Trophoblast cell (in vitro differentiated cells and primary cell): ENCODE results near the gene PDE4D.

Experiments
- DNase-seq, 2 donors: peaks; one replicate each; pipeline ENCODE4 v3.0.0-alpha.2; 2016
- H2AFZ ChIP-seq: 2 replicates; pipeline ENCODE4 v1.6.1; 2013; ENCODE audit warnings: low read length, moderate library complexity, mild to moderate bottlenecking; ENCODE audit not compliant: insufficient read depth, poor library complexity
- H2AK5ac ChIP-seq: 2 replicates; pipeline ENCODE4 v1.6.1; 2013; ENCODE audit warnings: mild to moderate bottlenecking, low read length
- H2BK120ac ChIP-seq: 2 replicates; pipeline ENCODE4 v1.6.1; 2013; ENCODE audit warnings: low read length, mild to moderate bottlenecking, moderate library complexity; ENCODE audit not compliant: insufficient read depth, poor library complexity
- H2BK12ac ChIP-seq: 2 replicates; pipeline ENCODE4 v1.6.1; 2013; ENCODE audit warnings: mild to moderate bottlenecking, low read length, moderate library complexity
- H2BK5ac ChIP-seq: 2 replicates; pipeline ENCODE4 v1.6.1; 2013; ENCODE audit warnings: low read length, low read depth, moderate library complexity, mild to moderate bottlenecking; ENCODE audit not compliant: poor library complexity
- H3K14ac ChIP-seq: 2 replicates; pipeline ENCODE4 v1.6.1; 2013; ENCODE audit warnings: mild to moderate bottlenecking, low read length
- H3K18ac ChIP-seq: 2 replicates; pipeline ENCODE4 v1.6.1; 2013; ENCODE audit warnings: mild to moderate bottlenecking, low read length
- H3K23ac ChIP-seq: 2 replicates; pipeline ENCODE4 v1.6.1; 2013; ENCODE audit warnings: low read length
- H3K27ac ChIP-seq: 2 replicates; pipeline ENCODE4 v1.5.1; 2013; ENCODE audit warnings: low read depth, mild to moderate bottlenecking, inconsistent platforms, low read length, moderate library complexity
- H3K27me3 ChIP-seq: 2 replicates; pipeline ENCODE4 v1.6.1; 2013; ENCODE audit warnings: inconsistent platforms, mild to moderate bottlenecking, low read length, moderate library complexity; ENCODE audit not compliant: insufficient read depth
- H3K36me3 ChIP-seq, 2 experiments: 1 replicate in 1 of 2; 2 replicates in 1 of 2; pipeline ENCODE4 v1.6.1; 2013; ENCODE audit warnings: low read length in 2 of 2, mild to moderate bottlenecking in 2 of 2, moderate library complexity in 1 of 2; ENCODE audit not compliant: insufficient read depth in 2 of 2, control insufficient read depth in 1 of 2
- H3K4ac ChIP-seq: 2 replicates; pipeline ENCODE4 v1.6.1; 2013; ENCODE audit warnings: low read depth, mild to moderate bottlenecking, low read length, moderate library complexity
- H3K4me1 ChIP-seq, 2 experiments: 1 replicate in 1 of 2; 2 replicates in 1 of 2; pipeline ENCODE4 v1.6.1; 2013; ENCODE audit warnings: low read length in 2 of 2, mild to moderate bottlenecking in 2 of 2, moderate library complexity in 1 of 2; ENCODE audit not compliant: insufficient read depth in 2 of 2, control insufficient read depth in 1 of 2
- H3K4me2 ChIP-seq: 2 replicates; pipeline ENCODE4 v1.6.1; 2013; ENCODE audit warnings: inconsistent platforms, mild to moderate bottlenecking, low read length, moderate library complexity
- H3K4me3 ChIP-seq: 2 replicates; pipeline ENCODE4 v1.5.1; 2013; ENCODE audit warnings: mild to moderate bottlenecking, low read depth, low read length, inconsistent platforms
- H3K79me1 ChIP-seq: one replicate; pipeline ENCODE4 v1.6.1; 2013; ENCODE audit warnings: low read length
- H3K79me2 ChIP-seq: 2 replicates; pipeline ENCODE4 v1.6.1; 2013; ENCODE audit warnings: low read length, mild to moderate bottlenecking; ENCODE audit not compliant: control insufficient read depth, insufficient read depth, poor library complexity
- H3K9ac ChIP-seq: 2 replicates; pipeline ENCODE4 v1.6.1; 2013; ENCODE audit warnings: mild to moderate bottlenecking, low read length
- H3K9me3 ChIP-seq: 2 replicates; pipeline ENCODE4 v1.6.1; 2013; ENCODE audit warnings: low read depth, mild to moderate bottlenecking, control low read depth, inconsistent platforms, low read length; ENCODE audit not compliant: insufficient read depth
- H4K12ac ChIP-seq: 2 replicates; pipeline ENCODE4 v1.6.1; 2013; ENCODE audit warnings: low read depth, mild to moderate bottlenecking, low read length, moderate library complexity
- H4K8ac ChIP-seq: 2 replicates; pipeline ENCODE4 v1.6.1; 2013; ENCODE audit warnings: low read depth, mild to moderate bottlenecking, low read length, moderate library complexity
- H4K91ac ChIP-seq: one replicate; pipeline ENCODE4 v1.6.1; 2013; ENCODE audit warnings: low read depth, mild to moderate bottlenecking, low read length, moderate library complexity
- WGBS: extraction: QIAGEN DNeasy Blood & Tissue Kit; methylation state at CpG from one replicate; pipeline ENCODE4 v1.1.7; 2013; ENCODE audit warnings: missing lambda C conversion rate; ENCODE audit not compliant: insufficient read length, insufficient coverage; ENCODE audit errors: extremely low coverage; 5-methylcytosine and 5-hydroxymethylcytosine counted together

Gene PDE4D

DNA sequence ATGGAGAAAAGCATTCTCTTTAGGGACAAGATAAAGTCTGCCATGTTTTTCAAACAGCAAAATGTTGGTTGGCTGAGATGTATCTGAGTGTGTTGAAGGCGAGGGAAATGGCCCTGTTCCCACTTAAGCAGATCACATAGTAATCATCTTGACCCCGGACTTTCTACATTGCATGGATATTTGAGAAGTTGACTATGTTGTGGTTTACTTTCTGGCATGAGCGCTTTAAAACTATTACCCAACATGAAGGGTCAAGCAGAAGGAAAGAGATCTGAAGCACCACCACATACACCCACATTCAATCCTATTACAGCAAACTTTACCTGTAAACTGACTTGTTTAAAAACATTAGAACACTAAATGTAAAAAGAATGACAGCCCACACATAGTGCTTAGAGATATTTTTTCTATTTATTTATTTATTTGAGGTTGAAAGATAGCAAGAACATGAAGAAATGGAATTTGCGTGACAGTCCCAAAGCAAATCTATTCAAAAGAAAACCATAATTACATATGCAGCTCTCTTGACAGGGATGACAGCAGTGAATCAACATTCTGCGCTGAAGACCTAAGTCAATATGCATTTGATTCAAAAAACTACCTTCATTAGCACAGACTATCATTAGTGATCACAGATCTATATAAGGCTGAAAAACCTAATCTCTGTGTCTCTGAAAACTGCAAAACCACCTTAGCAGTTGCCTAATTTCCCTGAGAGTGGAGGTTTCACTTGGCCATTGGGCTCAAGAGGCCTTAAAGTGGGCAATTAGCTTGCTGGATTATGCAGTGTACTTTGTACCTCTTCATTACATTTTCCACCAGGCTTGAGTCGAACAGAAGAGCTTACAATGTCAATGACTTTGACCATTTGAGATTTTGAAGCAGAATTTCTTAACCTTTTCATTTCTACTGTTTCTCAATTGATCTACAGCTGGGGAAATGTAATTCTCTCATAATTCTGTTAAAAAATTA is 195.0 kb downstream of the PDE4D start:
- no peak overlapping the region for H2AFZ ChIP-seq
- H4K8ac ChIP-seq: no peak overlapping the region
- no peak overlapping the region for H3K23ac ChIP-seq
- H3K36me3 ChIP-seq: no peaks in the 10 kb centered on the region
- H3K4me1 ChIP-seq: no peaks in the 10 kb centered on the region
- H3K14ac ChIP-seq: no peak overlapping the region
- DNase-seq: no peak
- H3K9ac ChIP-seq: no peak overlapping the region
- H3K79me1 ChIP-seq: no peaks in the 10 kb centered on the region
- H3K4me3 ChIP-seq: no peak overlapping the region
- H4K91ac ChIP-seq: no peak overlapping the region
- no peak overlapping the region for H2BK5ac ChIP-seq
- H3K9me3 ChIP-seq: no peaks in the 10 kb centered on the region
- H3K4me2 ChIP-seq: no peak overlapping the region
- WGBS: no CpG with 5 or more reads among the region's 6 CpGs
- H3K79me2 ChIP-seq: no peaks in the 10 kb centered on the region
- H2BK120ac ChIP-seq: no peak overlapping the region
- H3K4ac ChIP-seq: no peak overlapping the region
- no peaks in the 10 kb centered on the region for H3K27me3 ChIP-seq
- no peak overlapping the region for H3K18ac ChIP-seq
- H2AK5ac ChIP-seq: no peak overlapping the region
- H2BK12ac ChIP-seq: no peak overlapping the region
- H4K12ac ChIP-seq: no peak overlapping the region
- no peak overlapping the region for H3K27ac ChIP-seq

DNA sequence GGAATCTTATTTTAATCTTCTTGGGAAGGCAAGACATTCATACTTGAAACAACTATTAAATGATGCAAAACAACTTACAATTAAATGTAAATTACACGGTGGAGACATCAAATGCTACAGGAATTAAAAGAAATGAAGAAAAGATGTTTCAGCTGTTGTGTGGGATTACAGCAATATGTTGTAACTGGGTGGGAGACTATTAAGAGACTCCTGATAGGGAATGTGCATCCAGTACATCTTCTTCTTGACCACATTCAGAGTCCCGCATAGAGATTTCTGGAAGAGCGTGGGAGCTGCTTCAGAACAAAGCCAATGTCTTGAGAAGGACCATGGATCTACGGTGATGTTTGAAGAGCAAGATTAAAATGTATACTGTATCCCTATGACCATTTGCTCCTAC is 199.1 kb downstream of the PDE4D start:
- H3K27me3 ChIP-seq: no peaks in the 10 kb centered on the region
- H3K9ac ChIP-seq: no peak overlapping the region
- no peaks in the 10 kb centered on the region for H3K79me1 ChIP-seq
- H3K27ac ChIP-seq: no peak overlapping the region
- no peak overlapping the region for H4K91ac ChIP-seq
- H3K4ac ChIP-seq: no peak overlapping the region
- no peak for DNase-seq
- H4K12ac ChIP-seq: no peak overlapping the region
- no peaks in the 10 kb centered on the region for H3K79me2 ChIP-seq
- H2AFZ ChIP-seq: no peak overlapping the region
- H2BK12ac ChIP-seq: no peak overlapping the region
- H4K8ac ChIP-seq: no peak overlapping the region
- no peaks in the 10 kb centered on the region for H3K9me3 ChIP-seq
- H3K36me3 ChIP-seq: no peaks in the 10 kb centered on the region
- H3K14ac ChIP-seq: no peak overlapping the region
- WGBS: no CpG with 5 or more reads among the region's 4 CpGs
- H2AK5ac ChIP-seq: no peak overlapping the region
- H2BK5ac ChIP-seq: no peak overlapping the region
- no peak overlapping the region for H3K18ac ChIP-seq
- H3K4me3 ChIP-seq: no peak overlapping the region
- H3K23ac ChIP-seq: no peak overlapping the region
- no peaks in the 10 kb centered on the region for H3K4me1 ChIP-seq
- no peak overlapping the region for H3K4me2 ChIP-seq
- H2BK120ac ChIP-seq: no peak overlapping the region

DNA sequence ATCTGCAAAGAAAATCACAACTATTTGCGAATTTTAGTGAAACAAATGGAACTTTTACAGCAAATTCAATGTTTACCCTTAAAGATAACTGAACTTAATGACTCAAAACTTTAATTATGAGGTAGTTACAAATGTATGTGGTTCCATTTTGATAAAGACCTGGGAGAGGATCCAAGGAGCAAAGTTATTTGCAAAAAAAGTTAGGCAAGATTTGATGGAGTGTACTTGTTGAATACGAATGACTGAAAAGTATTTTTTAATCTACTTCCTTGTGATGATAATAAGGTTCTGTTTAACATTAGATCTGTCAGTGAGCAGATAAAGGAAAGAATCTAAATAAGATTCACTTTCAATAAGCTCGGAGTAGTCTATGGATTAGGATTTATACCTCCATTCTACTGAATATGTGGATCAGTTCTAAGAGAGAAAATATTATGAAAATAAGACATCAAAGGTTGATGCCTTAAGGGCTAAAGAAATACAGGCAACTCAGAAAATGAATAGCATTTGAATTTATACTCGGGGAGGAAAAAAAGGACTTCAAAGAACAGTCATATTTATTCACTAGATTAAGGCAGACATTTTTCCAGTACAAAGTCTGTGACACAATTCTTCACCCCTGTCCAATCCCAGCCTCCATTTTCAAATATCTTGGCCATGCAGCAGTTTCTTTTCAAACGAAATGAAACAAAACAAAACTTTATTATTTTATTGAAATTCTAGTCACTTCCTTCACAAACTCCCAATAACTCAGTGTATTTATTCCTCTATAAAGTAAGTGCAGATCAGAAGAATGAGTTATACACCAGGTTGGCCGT is 199.8 kb downstream of the PDE4D start:
- no peak overlapping the region for H4K8ac ChIP-seq
- no peak overlapping the region for H2BK120ac ChIP-seq
- H3K79me1 ChIP-seq: no peaks in the 10 kb centered on the region
- H2BK5ac ChIP-seq: no peak overlapping the region
- no peak overlapping the region for H3K4ac ChIP-seq
- H2BK12ac ChIP-seq: no peak overlapping the region
- no peaks in the 10 kb centered on the region for H3K9me3 ChIP-seq
- DNase-seq: no peak
- WGBS: no CpG with 5 or more reads among the region's 6 CpGs
- no peak overlapping the region for H3K4me3 ChIP-seq
- no peak overlapping the region for H3K18ac ChIP-seq
- no peak overlapping the region for H3K14ac ChIP-seq
- H3K23ac ChIP-seq: no peak overlapping the region
- no peaks in the 10 kb centered on the region for H3K36me3 ChIP-seq
- no peak overlapping the region for H4K12ac ChIP-seq
- H3K79me2 ChIP-seq: no peaks in the 10 kb centered on the region
- no peak overlapping the region for H3K9ac ChIP-seq
- no peaks in the 10 kb centered on the region for H3K4me1 ChIP-seq
- no peak overlapping the region for H4K91ac ChIP-seq
- no peak overlapping the region for H3K27ac ChIP-seq
- H2AFZ ChIP-seq: no peak overlapping the region
- H3K27me3 ChIP-seq: no peaks in the 10 kb centered on the region
- no peak overlapping the region for H3K4me2 ChIP-seq
- H2AK5ac ChIP-seq: no peak overlapping the region

DNA sequence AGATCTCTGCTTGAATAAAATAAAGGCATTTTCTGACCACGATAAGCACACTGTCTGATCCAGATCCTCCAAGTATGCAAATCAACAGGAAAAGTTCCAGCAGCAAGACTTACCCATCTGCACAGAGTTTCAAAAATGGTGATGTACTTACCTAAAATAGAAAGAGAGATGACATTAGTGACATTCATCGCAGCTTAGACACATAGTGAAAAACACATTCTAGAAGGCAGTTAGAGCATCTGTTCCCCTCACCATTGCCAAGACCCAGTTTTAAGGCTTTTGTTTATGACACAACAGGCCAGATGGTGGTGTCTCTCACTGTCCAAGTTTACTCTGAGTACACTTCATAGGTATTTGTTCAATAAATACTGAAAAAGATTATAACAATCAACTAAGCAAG is 207.7 kb downstream of the PDE4D start:
- H4K91ac ChIP-seq: no peak overlapping the region
- H3K23ac ChIP-seq: no peak overlapping the region
- no peaks in the 10 kb centered on the region for H3K4me1 ChIP-seq
- H2AFZ ChIP-seq: no peak overlapping the region
- no peak overlapping the region for H4K8ac ChIP-seq
- no peak for DNase-seq
- no peak overlapping the region for H2BK120ac ChIP-seq
- no peak overlapping the region for H3K4ac ChIP-seq
- no CpG with 5 or more reads among the region's 2 CpGs for WGBS
- H3K9me3 ChIP-seq: no peaks in the 10 kb centered on the region
- H3K18ac ChIP-seq: no peak overlapping the region
- peaks cover 2% of the 10 kb centered on the region for H3K79me2 ChIP-seq
- H3K79me1 ChIP-seq: no peaks in the 10 kb centered on the region
- no peaks in the 10 kb centered on the region for H3K36me3 ChIP-seq
- no peak overlapping the region for H2BK5ac ChIP-seq
- H3K9ac ChIP-seq: no peak overlapping the region
- H3K4me3 ChIP-seq: no peak overlapping the region
- no peak overlapping the region for H2AK5ac ChIP-seq
- no peak overlapping the region for H3K27ac ChIP-seq
- no peak overlapping the region for H2BK12ac ChIP-seq
- H3K4me2 ChIP-seq: no peak overlapping the region
- no peak overlapping the region for H3K14ac ChIP-seq
- H4K12ac ChIP-seq: no peak overlapping the region
- H3K27me3 ChIP-seq: no peaks in the 10 kb centered on the region
